NCI-H2196 treated with DMSO at 0.1 percent for 48 hours (cell line): ENCODE data around the gene QRFP.
A peak's percentile ranks its signal among the peaks of the same experiment; 100 is the strongest.

ENCODE experiments used
- DNase-seq: peaks from one replicate; lab custom pipeline; 2025; ENCODE audit not compliant: unreplicated experiment; lab: John Stamatoyannopoulos, UW

The QRFP gene, protein sequence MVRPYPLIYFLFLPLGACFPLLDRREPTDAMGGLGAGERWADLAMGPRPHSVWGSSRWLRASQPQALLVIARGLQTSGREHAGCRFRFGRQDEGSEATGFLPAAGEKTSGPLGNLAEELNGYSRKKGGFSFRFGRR

DNA sequence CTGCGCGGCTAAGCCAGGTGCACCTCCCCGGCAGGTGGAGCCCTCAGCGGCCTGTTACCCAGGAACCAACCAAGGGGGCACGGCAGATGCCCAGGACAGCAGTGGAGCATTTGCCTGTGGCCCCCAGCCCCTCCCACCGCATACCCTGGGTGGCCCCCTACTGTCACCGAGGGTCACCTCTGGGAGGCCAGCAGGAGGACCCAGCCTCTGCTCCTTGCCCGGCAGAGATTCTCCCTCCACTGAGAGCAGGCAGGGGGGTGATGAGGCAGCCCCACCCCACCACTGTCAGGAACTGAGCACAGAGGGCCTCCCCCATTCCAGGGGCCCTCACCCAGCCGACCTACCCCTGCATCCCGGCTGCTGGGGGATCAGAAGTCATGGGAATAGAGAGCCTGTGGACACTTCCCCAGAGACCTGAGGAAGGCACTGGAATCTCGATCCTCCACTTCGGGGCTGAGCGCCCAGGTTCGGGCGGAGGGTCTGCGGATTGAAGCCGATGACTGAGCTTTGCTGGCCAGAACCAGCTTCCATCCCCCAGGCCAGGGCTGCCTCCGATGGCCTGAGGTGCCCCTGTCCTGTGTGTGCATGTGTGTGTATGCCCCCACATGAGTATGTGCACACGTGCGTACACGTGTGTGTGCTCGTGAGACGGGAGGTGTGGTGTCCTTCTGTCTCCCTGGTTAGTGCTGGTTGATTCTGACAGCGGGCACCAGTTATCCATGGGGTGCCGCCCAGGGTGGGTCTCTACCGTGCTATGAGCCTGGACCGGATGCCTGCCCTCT lies at the start of gene QRFP:
Gene QRFP (minus strand): TSS at position 580 of the 782 bp plus-strand sequence. CDS start 2,974 bp downstream, outside the sequence.
- DNase-seq = no peak

DNA sequence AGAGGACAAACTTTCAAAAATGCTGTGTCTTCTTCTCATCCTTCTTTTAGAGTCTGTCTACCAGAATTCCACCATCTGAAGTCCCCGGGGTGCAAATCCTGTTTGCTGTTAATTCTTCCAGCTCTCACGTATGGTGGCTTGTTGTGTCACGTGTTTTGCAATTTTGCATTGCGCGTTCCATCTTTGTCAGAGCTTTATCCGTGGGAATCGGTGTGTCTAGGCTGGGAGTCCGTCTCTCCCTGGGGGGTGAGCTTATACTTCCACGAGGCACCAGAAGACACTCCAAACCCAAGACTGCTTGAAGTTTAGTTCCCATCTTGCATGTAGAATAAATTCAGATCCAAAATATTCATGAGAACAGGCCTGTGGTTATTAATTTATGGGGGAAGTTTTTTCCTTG lies 48.6 kb upstream of the QRFP start:
- DNase-seq = no peak

DNA sequence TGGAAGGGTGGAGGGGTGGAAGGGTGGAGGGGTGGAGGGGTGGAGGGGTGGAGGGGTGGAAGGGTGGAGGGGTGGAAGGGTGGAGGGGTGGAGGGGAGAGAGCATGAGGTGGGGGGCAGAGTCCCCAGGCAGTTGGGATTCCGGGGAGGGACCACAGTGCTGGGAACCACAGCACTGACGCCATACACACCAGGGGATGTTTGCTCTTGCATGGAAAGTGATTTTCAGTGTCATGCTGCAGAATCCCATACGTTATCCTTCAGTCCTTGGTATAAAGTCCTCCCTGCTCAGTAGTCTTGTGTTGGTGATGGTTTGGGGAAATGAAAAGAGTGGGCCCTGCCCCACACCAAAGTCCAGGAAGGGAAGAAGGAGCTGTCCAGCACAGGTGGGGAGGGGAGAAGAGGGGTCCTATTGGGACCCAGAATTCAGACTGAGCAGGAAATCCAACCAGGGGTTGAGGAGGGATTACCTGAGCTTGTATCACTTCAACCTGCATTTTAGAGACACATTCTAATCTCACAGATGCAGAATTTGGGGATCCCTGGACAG lies 48.0 kb upstream of the QRFP start:
- no peak for DNase-seq

DNA sequence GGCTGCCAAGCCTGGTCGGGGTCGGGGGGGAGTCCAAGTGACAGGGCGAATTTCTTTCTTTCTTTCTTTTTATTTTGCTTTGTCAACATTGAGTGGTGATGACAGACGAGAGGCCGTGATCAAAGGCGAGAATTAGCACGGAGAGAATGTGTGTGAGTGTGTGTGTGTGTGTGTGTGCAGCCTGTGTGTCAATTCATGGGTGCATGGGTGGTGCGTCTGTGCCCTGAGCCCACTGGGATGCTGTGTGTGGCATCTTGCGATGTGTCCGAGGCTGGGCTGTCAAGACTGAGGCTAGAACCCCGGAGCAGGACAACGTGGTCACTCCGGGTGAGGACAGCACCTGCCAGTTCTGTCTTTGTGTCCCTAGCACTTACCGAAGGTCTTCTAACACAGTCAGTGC lies 47.2 kb upstream of the QRFP start:
- DNase-seq = no peak

DNA sequence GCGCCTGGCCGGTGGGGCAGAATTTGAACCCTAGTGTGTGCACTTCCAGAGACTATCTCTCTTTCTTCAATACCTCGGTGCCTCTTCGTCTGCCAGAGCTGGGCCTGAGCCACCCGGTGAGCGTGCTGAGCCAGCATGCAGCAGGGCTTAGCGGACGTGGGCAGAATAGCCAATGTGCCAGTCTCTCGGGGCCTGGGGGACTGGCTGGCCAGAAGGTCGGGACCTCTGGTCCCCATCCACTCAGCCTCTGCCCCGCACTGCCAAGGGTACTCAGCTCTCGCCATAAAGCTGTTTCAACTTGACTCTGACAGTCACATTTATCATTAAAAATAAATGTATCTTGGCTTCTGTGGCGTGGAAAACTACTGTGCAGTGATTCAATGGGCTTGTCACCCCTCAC lies 46.6 kb upstream of the QRFP start:
- DNase-seq = no peak

DNA sequence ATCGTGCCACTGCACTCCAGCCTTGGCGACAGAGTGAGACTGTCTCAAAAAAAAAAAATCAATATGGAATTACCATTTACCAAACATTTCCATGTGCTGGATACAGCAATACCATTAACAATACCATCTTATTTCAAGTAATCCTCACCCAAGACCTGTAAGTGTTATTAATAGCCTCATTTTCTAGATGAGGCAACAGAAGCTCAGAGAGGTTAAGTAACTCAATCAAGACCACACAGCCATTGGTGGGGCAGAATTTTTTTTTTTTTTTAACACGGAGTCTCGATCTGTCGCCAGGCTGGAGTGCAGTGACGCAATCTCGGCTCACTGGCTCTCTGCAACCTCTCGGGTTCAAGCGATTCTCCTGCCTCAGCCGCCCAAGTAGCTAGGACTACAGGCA lies 46.1 kb upstream of the QRFP start:
- DNase-seq = no peak

DNA sequence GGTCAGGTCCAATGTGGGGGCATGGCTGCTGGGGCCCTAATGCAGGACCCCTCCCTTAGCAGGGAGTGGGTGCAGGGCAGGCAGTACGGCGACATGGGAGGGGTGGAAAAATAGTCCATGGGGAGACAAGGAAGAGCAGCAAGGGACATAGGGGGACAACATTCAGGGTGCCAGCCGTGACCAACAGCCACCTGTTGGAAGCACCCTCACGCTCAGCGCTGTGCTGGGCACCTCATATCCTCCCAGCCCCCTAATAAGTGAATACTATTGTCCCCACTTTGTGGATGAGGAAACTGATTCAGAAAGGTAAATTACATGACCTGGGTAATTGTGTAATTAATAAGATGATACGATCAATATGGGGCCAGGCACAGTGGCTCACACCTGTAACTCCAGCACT lies 45.5 kb upstream of the QRFP start:
- no peak for DNase-seq

DNA sequence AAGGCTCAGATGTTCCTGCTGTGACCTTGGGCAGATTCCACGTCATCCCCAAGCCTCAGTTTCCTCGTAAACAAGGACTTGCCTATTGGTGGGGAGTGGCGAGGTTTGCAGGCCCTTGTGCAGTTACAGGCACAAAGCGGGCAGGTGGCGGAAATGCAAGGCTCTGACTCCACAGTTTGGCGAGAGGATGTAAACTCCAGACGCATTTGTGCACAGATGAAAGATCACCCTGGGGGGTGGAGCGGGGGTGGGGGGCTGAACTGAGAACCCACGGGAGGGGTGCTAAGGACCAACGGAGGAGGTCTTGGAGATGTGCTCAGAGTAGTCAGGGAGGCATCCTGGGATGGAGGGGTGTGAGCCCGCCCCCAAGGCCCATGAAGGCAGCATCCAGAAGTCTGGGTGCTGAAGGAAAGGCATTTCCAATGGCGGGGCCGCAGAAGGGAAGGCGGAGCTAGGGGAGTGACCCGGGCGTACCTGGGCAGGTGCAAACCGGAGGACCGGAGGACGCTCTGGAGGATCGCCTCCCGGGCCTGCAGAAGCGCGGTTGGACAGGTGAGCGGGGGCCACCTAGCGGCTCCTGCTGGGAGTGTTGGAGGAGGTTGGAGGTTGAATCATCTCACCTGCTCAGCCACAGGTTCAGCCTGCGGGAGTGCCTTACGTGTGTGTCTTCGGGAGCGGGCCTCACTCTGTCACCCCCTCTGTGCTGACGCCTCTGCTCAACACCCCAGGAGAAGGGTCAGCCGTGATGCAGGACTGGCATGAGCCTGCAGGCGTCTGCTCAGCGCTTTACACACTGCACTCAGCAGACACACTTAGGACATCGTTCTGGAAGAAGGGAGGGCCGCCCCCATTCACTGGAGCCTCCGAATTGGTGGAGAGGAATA lies 44.3 kb upstream of the QRFP start:
- peak; percentile 85 for DNase-seq

DNA sequence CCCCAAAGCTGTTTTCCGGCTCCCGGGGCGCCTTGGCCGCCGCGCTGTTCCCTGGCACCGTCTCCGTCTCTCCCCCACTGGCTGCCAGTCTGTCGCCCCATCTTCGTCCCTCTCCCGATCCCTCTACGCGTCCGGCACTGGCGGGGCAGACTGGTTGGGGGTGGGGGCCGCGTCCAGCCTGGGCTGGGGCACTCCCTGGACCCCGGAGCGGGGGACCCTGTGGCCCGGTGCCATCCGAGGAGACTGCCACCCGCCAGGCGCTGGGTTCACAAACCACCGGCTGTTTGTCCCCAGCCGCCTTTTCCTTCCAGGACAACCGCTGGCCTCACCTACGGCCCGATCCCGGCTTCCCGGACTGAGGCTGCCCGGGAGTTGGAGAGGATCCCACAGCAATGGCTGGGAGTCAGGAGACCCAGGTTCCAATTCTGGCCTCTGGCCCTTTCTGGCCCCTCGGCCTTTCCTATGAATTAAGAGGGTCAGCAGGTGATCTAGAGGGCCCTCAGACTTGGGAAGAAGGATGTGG lies 43.5 kb upstream of the QRFP start:
- no peak for DNase-seq

DNA sequence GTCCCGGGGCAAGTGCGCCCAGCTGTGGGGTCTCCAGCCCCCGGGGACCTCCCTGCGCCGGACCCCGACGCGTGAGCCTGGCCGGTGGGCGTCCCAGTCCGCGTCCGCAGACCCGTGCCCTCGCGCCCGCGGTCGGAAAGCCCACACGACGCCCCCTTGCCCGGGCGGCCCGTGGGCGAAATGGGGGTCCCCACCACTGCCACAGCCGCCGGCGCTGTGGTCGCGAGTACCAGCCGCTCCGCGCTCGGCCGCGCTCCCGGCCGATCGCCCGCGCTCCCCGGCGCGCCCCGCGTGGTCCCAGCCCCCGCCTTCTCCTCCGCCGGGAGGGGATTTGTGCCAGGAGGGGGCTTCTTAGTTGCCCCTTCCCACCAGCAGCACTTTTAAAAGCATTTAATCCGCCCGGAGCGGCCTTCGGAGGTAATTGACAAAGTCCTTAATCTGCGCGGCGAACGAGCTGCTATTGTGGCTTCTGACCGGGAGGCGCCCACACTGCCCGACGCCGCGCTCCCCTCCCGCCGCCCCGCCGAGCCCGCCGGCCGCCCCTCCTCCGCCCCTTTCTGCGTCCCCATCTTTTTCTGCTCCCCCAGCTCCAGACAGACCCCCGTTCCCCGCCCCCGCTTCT lies 42.9 kb upstream of the QRFP start:
- no peak for DNase-seq

DNA sequence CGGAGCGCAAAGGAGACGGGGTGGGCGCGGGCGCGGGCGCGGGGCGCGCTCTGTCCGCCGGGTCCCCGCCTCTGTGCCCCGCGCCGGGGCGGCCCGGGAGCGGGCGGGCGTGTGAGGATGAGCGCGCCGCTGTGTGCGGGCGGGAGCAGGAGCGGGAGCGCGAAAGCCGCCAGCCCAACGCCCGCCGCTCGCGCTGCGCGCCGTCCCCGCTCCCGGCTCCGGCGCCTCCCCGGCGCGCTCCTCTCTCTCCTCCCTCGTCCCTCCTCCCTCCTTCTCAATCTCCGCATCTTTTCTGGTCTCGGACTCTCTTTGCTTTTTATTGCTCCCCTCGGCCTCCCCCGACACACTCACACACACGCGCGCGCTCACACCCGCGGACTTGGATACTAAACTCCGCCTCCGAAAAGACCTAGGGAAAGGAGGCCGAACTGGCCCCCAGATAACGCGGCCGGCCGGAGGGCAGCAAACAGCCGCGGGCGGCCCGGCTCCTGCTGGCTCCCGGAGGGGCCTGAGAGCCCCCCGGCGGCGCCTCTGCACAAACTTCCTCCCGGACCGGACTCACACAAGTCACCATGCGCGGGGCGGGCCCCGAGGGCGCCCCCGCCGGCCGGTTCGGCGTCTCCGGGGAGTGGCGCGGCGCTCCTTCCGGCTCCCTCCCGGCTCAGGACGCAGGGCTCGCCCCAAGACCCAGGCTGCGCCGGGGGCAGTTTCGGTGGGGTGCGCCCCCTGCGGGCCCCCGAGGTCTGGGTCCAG lies 42.2 kb upstream of the QRFP start, which contains the start of gene FIBCD1:
Gene FIBCD1 (minus strand): TSS at position 596 of the 753 bp plus-strand sequence. CDS start 640 bp downstream, outside the sequence.
- DNase-seq = peak; percentile 24

DNA sequence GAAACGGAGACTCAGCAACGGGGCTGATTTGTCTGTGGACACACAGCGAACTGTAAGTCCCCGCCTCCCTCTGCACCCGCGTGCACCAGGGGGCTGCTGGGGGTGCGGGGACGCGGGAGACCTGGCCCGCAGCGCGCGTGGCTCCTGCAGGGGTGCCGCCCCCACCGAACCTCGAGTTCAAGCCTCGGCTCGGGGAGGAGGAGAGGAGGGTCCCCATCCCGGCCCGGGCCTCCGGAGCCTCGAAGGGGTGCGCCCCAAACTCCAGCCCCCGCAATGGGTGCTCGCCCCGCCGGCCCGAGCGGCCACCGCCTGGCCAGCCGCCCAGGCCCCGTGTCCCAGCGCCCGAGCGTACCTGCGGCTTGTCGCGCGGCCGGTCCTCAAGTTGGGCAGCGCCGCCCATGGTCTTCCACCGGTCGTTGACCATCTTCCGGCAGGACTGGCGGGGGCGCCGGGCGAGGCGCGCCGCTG lies 41.6 kb upstream of the QRFP start:
- DNase-seq = no peak

DNA sequence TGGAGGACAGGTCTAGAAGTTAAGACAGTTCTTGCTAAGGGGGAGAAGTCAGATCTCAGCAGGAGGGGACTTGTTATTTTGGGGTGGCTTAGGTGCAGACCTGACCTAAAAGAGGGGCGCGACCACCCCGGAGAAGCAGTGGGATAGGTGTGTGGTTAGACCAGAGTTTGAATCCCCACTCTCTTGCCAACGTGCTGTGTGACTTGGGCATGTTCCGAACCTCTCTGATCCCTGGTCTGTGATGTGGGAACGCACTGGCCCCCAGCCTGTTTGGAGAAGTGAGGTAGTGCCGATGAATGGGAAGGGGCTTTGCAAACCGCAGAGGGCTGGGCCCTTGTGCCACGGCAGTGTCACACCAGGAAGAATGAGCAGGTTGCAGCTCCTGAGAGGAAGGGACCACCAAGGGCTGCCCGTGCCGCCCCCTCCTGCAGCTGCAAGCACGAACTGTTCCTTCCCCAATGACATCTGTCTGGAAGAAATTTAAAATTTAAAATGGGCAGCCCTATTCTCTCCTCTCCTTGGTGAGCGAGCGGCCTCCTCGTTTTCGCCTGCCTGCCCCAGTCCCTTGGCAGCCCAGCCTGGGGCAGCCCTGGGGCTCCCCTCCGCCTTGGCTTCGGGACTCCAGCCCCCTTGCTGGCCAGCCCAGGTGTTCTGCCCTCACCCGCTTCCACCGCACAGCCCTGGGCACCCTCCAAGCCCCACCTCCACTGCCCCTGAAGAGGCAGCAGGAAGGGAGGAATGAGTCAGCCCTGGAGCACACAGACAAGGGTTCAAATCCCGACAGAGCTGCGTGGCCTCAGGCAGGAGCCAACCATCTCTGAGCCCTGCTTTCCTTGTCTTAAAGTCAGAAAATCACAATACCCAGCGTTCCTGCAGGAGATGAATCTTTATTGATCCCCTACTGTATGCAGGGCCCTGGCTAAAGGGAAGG lies 40.8 kb upstream of the QRFP start:
- no peak for DNase-seq

DNA sequence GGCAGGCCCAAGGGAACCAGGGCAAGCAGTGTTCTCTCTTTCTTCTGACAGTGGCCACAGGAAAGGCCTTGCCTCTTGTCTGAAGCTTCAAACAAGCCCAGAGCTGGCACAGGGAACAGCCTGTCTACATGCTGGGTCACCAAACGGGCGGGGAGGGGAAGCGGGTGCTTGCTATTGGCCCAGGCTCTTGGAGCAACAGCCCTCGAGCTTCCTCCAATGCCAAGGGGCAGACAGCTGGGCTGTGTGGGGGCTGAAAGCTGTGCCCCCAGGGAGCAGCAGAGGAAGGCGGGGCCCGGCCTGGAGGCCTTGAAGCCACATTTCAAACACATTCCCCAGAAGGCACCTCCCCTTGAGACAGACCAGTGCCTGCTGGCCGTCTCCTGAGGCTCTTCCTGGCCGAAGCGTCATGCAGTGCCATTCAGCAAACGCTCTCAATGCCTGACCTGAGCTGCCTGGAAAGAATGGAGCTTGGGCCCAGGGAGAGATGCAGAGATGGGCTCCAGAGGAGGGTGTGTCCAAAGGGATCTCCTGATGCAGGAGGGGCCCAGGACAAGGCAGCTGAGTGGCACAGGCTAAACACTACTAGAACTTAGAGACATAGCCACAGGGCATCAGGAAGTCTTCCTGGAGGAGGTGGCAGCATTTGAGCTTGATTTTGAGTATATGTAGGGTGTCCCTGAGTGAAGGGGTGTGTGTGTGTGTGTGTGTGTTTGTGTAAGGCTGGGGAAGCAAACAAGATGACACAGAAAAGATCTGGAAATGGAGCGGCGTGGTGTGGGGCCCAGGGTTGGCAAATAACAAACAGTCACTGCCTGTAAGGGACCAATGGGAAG lies 39.9 kb upstream of the QRFP start:
- no peak for DNase-seq

DNA sequence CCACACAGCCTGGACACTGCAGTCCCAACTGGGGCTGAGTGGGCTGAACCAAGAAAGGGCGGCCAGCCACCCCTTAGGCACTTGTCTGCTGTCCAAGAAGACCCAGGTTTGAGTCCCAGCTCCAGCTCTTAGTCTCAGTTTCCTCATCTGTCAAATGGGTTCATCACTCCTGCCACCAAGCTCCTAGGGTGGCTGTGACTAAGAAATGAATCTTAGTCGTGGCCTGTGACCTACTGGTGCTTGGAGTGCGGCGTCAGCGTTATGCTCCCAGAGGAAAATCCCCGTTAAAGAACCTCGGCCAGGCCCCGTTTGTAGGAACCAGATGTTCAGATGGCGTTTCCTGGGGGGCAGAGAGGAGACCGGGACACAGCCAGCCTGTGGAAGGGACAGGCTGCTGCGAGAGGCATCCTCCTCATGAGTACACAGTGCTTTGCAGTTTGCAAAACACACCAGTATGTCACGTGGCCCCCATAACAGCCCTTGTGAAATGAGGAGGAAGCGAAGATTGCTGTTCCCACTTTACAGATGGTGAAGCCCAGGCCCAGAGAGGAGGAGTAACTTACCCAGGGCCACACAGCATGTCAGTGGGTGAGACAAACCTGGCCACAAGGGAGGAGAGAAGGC lies 39.1 kb upstream of the QRFP start:
- no peak for DNase-seq

DNA sequence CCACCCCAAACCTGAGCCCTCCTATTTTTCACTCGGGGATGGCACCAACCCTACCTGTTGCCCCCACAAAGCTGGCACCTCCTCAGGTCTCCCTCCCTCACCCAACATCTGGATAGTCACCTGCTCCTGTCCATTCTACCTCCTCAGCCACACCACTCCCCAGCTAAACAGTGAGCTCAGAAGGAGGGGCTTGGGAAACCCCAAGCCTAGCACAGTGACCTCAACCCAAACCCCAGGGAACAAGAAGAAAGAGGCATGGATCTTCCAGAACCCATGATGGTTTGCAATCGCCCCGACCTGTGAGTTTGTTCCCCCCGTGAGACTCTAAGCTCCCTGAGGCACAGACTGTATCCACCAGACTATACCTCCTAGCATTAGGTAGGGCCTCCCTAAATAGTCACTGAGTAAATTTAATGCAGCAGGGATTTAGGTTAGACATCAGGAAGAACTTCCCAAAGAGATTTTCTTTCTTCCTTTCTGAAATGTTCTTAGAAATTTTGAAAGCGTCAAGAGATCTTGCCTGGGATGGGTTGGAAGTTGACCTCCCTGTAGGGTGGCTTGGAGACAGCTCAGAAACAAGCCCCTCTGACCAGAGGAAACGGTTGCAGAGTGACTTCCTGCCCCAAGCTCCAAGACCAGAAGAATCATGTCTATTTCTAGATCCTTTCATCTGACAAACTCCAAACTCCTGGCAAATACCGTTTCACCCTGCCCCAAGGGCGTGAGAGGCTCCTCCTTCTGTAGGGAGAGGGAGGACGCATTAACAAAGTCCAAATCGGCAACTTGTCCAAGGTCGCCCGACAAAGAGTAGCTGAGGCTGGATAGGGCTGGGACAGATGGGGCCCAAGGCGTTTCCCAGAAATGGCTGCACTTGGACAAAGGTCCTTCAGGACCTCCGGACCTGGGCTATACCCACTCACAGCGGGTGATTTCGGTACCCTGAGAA lies 38.4 kb upstream of the QRFP start:
- no peak for DNase-seq
